Measurements from ENCODE around the gene HCRTR1. TPM values are rescaled to one million over a fixed set of nuclear protein-coding genes. Genes with fewer than 3 reads are reported as not detected.

HCRTR1 gene
- total RNA-seq, 1 donor from 2014 or later, result not detected

DNA sequence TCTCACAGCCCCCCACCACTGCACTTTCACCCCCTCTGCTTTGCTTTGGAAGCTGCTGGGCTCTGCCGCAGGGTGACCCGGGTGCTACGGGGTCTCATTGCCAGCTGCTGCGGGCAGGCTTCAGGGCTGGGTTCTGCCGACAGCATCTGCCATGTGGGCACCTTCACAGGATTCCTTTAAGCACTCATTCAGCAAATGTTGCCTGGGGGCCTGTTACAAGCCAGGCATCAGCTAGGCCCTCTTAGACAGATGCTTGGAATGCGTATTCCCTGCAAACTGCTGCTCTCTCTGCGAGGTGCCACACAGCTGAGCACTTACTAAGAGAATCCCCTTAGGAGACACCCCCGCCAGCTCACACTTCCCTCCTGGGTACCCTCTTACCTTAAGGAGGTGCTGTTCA is 57.1 kb downstream of the HCRTR1 start:
- TF ChIP-seq, protein P1, sequence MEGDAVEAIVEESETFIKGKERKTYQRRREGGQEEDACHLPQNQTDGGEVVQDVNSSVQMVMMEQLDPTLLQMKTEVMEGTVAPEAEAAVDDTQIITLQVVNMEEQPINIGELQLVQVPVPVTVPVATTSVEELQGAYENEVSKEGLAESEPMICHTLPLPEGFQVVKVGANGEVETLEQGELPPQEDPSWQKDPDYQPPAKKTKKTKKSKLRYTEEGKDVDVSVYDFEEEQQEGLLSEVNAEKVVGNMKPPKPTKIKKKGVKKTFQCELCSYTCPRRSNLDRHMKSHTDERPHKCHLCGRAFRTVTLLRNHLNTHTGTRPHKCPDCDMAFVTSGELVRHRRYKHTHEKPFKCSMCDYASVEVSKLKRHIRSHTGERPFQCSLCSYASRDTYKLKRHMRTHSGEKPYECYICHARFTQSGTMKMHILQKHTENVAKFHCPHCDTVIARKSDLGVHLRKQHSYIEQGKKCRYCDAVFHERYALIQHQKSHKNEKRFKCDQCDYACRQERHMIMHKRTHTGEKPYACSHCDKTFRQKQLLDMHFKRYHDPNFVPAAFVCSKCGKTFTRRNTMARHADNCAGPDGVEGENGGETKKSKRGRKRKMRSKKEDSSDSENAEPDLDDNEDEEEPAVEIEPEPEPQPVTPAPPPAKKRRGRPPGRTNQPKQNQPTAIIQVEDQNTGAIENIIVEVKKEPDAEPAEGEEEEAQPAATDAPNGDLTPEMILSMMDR (IDR thresholded peaks at IDR 0.05; ENCODE audit: unreplicated experiment), result no peak
- Mint-ChIP-seq H3K9me3 (ENCODE audit: low read depth) (no peaks in the 10 kb centered on the region), H3K27me3 (peaks cover 31% of the 10 kb centered on the region), H3K4me3 (ENCODE audit: low read depth) (no peak overlapping the region), H3K27ac (no peak overlapping the region), H3K36me3 (ENCODE audit: insufficient read depth) (no peaks in the 10 kb centered on the region), H3K4me1 (ENCODE audit: low read depth) (peaks cover 7% of the 10 kb centered on the region)
- DNase-seq (ENCODE audit: low spot score, unreplicated experiment), result no peak

DNA sequence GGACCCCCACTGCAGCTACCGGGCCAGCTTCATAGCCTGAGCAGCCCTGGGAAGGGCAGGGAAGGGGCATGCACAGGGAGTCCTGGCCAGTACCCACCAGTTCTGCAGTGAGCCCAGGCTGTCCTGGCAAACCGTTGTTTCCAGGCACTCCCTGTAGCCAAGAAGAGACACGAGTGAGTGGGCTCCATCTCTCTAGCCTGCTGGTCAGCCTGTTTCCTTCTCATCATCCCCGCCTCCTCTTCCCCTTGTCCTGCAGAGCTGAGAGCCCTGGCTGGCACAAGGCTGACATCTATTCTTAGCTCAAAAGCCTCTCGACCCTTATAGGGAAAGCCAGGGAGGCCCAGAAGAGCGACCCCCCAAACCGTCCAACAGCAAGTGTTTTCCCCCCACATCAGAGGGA is 57.7 kb downstream of the HCRTR1 start:
- H3K4me1 Mint-ChIP-seq (ENCODE audit: low read depth), result peaks cover 2% of the 10 kb centered on the region
- DNase-seq (ENCODE audit: low spot score, unreplicated experiment), result no peak
- no peak overlapping the region for H3K4me3 Mint-ChIP-seq (ENCODE audit: low read depth)
- peaks cover 27% of the 10 kb centered on the region for H3K27me3 Mint-ChIP-seq
- H3K27ac Mint-ChIP-seq, result no peak overlapping the region
- no peaks in the 10 kb centered on the region for H3K9me3 Mint-ChIP-seq (ENCODE audit: low read depth)
- no peaks in the 10 kb centered on the region for H3K36me3 Mint-ChIP-seq (ENCODE audit: insufficient read depth)
- TF ChIP-seq, protein P1 (IDR thresholded peaks at IDR 0.05; ENCODE audit: unreplicated experiment), result no peak

DNA sequence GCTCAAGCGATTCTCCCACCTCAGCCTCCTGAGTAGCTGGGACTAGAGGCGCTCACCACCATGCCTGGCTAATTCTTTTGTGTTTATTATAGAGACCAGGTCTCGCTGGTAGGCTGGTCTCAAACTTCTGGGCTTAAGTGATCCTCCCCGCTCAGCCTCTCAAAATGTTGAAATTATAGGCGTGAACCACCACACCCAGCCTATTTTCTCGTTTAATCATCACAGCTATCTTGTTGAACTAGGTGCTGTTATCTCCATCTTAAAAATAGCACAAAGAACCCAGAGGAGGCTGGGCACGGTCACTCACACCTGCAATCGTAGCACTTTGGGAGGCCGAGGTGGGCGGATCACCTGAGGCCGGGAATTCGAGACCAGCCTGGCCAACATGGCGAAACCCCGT is 58.3 kb downstream of the HCRTR1 start:
- Mint-ChIP-seq H3K4me3 (ENCODE audit: low read depth) (no peak overlapping the region), H3K4me1 (ENCODE audit: low read depth) (no peaks in the 10 kb centered on the region), H3K9me3 (ENCODE audit: low read depth) (no peaks in the 10 kb centered on the region), H3K27me3 (peaks cover 21% of the 10 kb centered on the region), H3K27ac (no peak overlapping the region), H3K36me3 (ENCODE audit: insufficient read depth) (no peaks in the 10 kb centered on the region)
- no peak for DNase-seq (ENCODE audit: low spot score, unreplicated experiment)
- TF ChIP-seq, protein P1 (IDR thresholded peaks at IDR 0.05; ENCODE audit: unreplicated experiment), result no peak

Other genes starting within 250 kb of the HCRTR1 start
- gene FABP3, start 244.6 kb upstream of the HCRTR1 start, total RNA-seq, result 0.73 and 0.74 TPM in 2 replicates
- gene SERINC2, start 204.5 kb upstream of the HCRTR1 start, total RNA-seq, result 58.8 and 65.7 TPM in 2 replicates
- gene TINAGL1, start 41.2 kb upstream of the HCRTR1 start, total RNA-seq, result 2.6 and 4.4 TPM in 2 replicates
- gene PEF1, start 27.2 kb downstream of the HCRTR1 start, total RNA-seq, result 39.1 and 42.8 TPM in 2 replicates
- 0.67 and 2.1 TPM in 2 replicates for gene COL16A1, start 86.3 kb downstream of the HCRTR1 start, total RNA-seq
- gene ADGRB2, start 146.7 kb downstream of the HCRTR1 start, total RNA-seq, result 4.6 and 5.5 TPM in 2 replicates
- gene SPOCD1, start 198.3 kb downstream of the HCRTR1 start, total RNA-seq, result 0.36 and 0.91 TPM in 2 replicates